IMR-90 (cell line): ENCODE measurements around the gene FOXM1. TPM values are rescaled to one million over a fixed set of nuclear protein-coding genes. Genes with fewer than 3 reads are reported as not detected.
"Not testable (repeated sequence)": the region's sequence is repeated elsewhere in the genome, so short reads cannot be mapped to it uniquely, and the experiment has no call there.

ENCODE experiments used
- ATAC-seq: fragments of 200-7000 bp; cut with Tn5 transposase; 2 replicates; pipeline ENCODE4 v1.9.1; 2020; ENCODE audit warnings: low read depth, mild to moderate bottlenecking, moderate library complexity
- BruUV-seq: library from RNA; stranded (reverse); fragments of 400-500 nt; replicated peaks from 2 replicates; lab custom pipeline; 2021; lab: Mats Ljungman, UMichigan
- CTCF ChIA-PET: fragments of 300-600 bp; formaldehyde crosslinking; extraction: SDS; loops from one replicate; lab custom pipeline; 2021; ENCODE audit warnings: antibody characterized with exemption; lab: Yijun Ruan, JAX
- POLR2A ChIA-PET: fragments of 300-600 bp; sonication (Branson Sonifier 250); formaldehyde crosslinking; loops from one replicate; lab custom pipeline; 2022; ENCODE audit warnings: antibody characterized with exemption; ENCODE audit not compliant: unreplicated experiment; lab: Charles Lee
- DNase-seq: peaks from one replicate; pipeline ENCODE4 v3.0.0; 2013
- H2AFZ ChIP-seq: replicated peaks from 2 replicates; pipeline ENCODE3; 2013; ENCODE audit warnings: low read length, mild to moderate bottlenecking; ENCODE audit not compliant: poor library complexity
- H2AK5ac ChIP-seq: 2 replicates; pipeline ENCODE4 v1.6.1; 2013; ENCODE audit warnings: low read depth, low read length, inconsistent platforms
- H2AK9ac ChIP-seq: replicated peaks from 2 replicates; pipeline ENCODE3; 2013; ENCODE audit warnings: mild to moderate bottlenecking, low read depth, low read length, moderate library complexity; ENCODE audit not compliant: poor library complexity
- H2BK120ac ChIP-seq: 2 replicates; pipeline ENCODE4 v1.6.1; 2013; ENCODE audit warnings: low read depth, low read length, inconsistent platforms
- H2BK15ac ChIP-seq: 3 replicates; pipeline ENCODE4 v1.6.1; 2013; ENCODE audit warnings: low read depth, low read length, inconsistent platforms
- H2BK20ac ChIP-seq: 2 replicates; pipeline ENCODE4 v1.6.1; 2013; ENCODE audit warnings: low read depth, mild to moderate bottlenecking, inconsistent platforms, low read length, moderate library complexity
- H2BK5ac ChIP-seq: 2 replicates; pipeline ENCODE4 v1.6.1; 2013; ENCODE audit warnings: mild to moderate bottlenecking, low read depth, low read length, inconsistent platforms; ENCODE audit not compliant: poor library complexity, severe bottlenecking
- H3K14ac ChIP-seq: replicated peaks from 2 replicates; pipeline ENCODE4 v1.6.1; 2013; ENCODE audit warnings: low read depth, low read length, inconsistent platforms
- H3K18ac ChIP-seq: 2 replicates; pipeline ENCODE4 v1.6.1; 2013; ENCODE audit warnings: low read depth, low read length, control low read depth
- H3K23ac ChIP-seq: 2 replicates; pipeline ENCODE4 v1.6.1; 2013; ENCODE audit warnings: low read depth, low read length, inconsistent platforms
- H3K27ac ChIP-seq: 2 replicates; pipeline ENCODE4 v1.5.1; 2013; ENCODE audit warnings: mild to moderate bottlenecking, control low read depth, low read length; ENCODE audit not compliant: insufficient read depth
- H3K27me3 ChIP-seq: 2 replicates; pipeline ENCODE4 v1.6.1; 2013; ENCODE audit warnings: low read length; ENCODE audit not compliant: control insufficient read depth, insufficient read depth
- H3K36me3 ChIP-seq: 2 replicates; pipeline ENCODE4 v1.6.1; 2013; ENCODE audit warnings: low read length, mixed read lengths; ENCODE audit not compliant: control insufficient read depth, insufficient read depth
- H3K4ac ChIP-seq: 2 replicates; pipeline ENCODE4 v1.6.1; 2013; ENCODE audit warnings: low read depth, low read length, inconsistent platforms
- H3K4me1 ChIP-seq: 2 replicates; pipeline ENCODE4 v1.6.1; 2013; ENCODE audit warnings: low read length, mixed read lengths; ENCODE audit not compliant: control insufficient read depth, insufficient read depth
- H3K4me2 ChIP-seq: 2 replicates; pipeline ENCODE4 v1.6.1; 2013; ENCODE audit warnings: low read depth, mild to moderate bottlenecking, control low read depth, low read length, moderate library complexity
- H3K4me3 ChIP-seq: 2 replicates; pipeline ENCODE4 v1.5.1; 2013; ENCODE audit warnings: low read depth, mild to moderate bottlenecking, control low read depth, low read length, moderate library complexity; ENCODE audit not compliant: insufficient read depth
- H3K56ac ChIP-seq: 2 replicates; pipeline ENCODE4 v1.6.1; 2013; ENCODE audit warnings: low read length, inconsistent platforms; ENCODE audit not compliant: insufficient read depth; ENCODE audit errors: extremely low read depth
- H3K79me1 ChIP-seq, 2 experiments: 2 replicates each; pipeline ENCODE4 v1.6.1; 2013; ENCODE audit warnings: low read length in 2 of 2, inconsistent platforms in 1 of 2, low read depth in 1 of 2
- H3K9ac ChIP-seq: 2 replicates; pipeline ENCODE4 v1.6.1; 2013; ENCODE audit warnings: low read depth, low read length, control low read depth
- H3K9me1 ChIP-seq: 2 replicates; pipeline ENCODE4 v1.6.1; 2013; ENCODE audit warnings: low read length, inconsistent platforms; ENCODE audit not compliant: insufficient read depth
- H3K9me3 ChIP-seq: 2 replicates; pipeline ENCODE4 v1.6.1; 2013; ENCODE audit warnings: low read length; ENCODE audit not compliant: control insufficient read depth, insufficient read depth
- H4K20me1 ChIP-seq: 2 replicates; pipeline ENCODE4 v1.6.1; 2013; ENCODE audit warnings: low read length, inconsistent platforms; ENCODE audit not compliant: insufficient read depth
- H4K5ac ChIP-seq: 2 replicates; pipeline ENCODE4 v1.6.1; 2013; ENCODE audit warnings: mild to moderate bottlenecking, low read depth, low read length, control low read depth
- H4K8ac ChIP-seq, 2 experiments: 2 replicates each; pipeline ENCODE4 v1.6.1; 2013; ENCODE audit warnings: low read depth in 2 of 2, low read length in 2 of 2, control low read depth in 1 of 2, inconsistent platforms in 1 of 2
- H4K91ac ChIP-seq: 2 replicates; pipeline ENCODE4 v1.6.1; 2013; ENCODE audit warnings: low read depth, low read length, inconsistent platforms; ENCODE audit not compliant: insufficient read depth
- MAFK ChIP-seq: IDR thresholded peaks from 2 replicates; pipeline ENCODE4 v1.6.1; 2012; ENCODE audit warnings: low read depth, low read length, improper control_type of control experiment
- WGBS, 2 experiments: methylation state at CpG; one replicate each; pipeline versions ENCODE4 v1.1.5 to v1.1.7; 2013; ENCODE audit warnings: missing lambda C conversion rate in 2 of 2; ENCODE audit not compliant: insufficient read length in 1 of 2; ENCODE audit errors: extremely low coverage in 2 of 2; 5-methylcytosine and 5-hydroxymethylcytosine counted together
- dilution Hi-C: fragments of 300-500 bp; cut with HindIII; formaldehyde crosslinking; loops from one replicate; pipeline ENCODE4 v1.14.3; 2018; ENCODE audit warnings: low sequenced_read_pairs; ENCODE audit not compliant: unreplicated experiment
- in situ Hi-C: fragments of 300-500 bp; cut with MboI; formaldehyde crosslinking; loops from 3 replicates; pipeline ENCODE4 v1.14.3; 2019; ENCODE audit warnings: low sequenced_read_pairs, inconsistent platforms, mixed read lengths
- intact Hi-C: fragments of 100-400 bp; cut with micrococcal nuclease; formaldehyde crosslinking; loops from 2 replicates; pipeline ENCODE4 v1.10.0; 2022
- polyA plus RNA-seq, 3 experiments: library from polyadenylated mRNA; depleted of rRNA; stranded (reverse); fragments of >200 nt; gene quantifications; 2 replicates each; pipeline ENCODE4 v1.2.3, GENCODE V29; 2012; ENCODE audit warnings: low replicate concordance in 1 of 3
- total RNA-seq: library from RNA; depleted of rRNA; stranded (reverse); fragments of >200 nt; gene quantifications from 2 replicates; pipeline ENCODE4 v1.2.3, GENCODE V29; 2012

The FOXM1 gene
- total and polyA plus RNA-seq, 2 of the 4 experiments (the other 2 are of a cell fraction): 14.9 to 29.3 TPM

DNA sequence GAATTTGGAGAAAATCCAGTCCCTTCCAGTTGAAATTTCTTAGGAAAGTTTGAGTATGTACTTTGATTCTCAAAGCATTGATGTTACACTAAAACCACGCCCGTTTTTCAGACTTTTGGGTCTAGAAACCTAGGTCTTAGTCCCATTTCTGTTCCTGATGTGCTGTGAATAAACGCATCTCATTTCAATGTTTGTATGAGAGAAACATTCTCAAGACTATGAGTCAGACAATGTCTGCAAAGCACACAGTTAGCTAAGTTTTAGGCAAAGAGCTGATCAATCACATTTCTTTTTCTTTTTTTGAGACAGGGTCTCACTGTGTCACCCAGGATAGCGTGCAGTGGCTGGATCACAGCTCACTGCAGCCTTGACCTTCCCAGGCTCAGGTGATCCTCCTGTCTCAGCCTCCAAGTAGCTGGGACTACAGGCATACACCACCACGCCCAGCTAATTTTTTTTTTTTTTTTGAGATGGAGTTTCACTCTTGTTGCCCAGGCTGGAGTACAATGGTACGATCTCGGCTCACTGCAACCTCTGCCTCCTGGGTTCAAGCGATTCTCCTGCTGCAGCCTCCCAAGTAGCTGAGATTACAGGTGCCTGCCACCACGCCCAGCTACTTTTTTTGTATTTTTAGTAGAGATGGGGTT is 7.9 kb downstream of the FOXM1 start:
- H3K9ac ChIP-seq, intact Hi-C loops, H4K20me1 ChIP-seq, BruUV-seq, H3K4me3 ChIP-seq, dilution Hi-C loops, H2AK9ac ChIP-seq, H2BK15ac ChIP-seq, H3K18ac ChIP-seq, H3K4me1 ChIP-seq, H3K9me3 ChIP-seq, in situ Hi-C loops, H3K23ac ChIP-seq, H3K27me3 ChIP-seq, POLR2A ChIA-PET: not testable (repeated sequence)
- Histone ChIP-seq H3K36me3 (peaks cover 22% of the 10 kb centered on the region), H2BK120ac (peak overlapping the region; percentile 92), H3K27ac (peak overlapping the region; percentile 60; the same call in 1 of the 2 replicates), H2AK5ac (peak overlapping the region; percentile 83; the same call in 1 of the 2 replicates), H3K4me2 (peak overlapping the region; percentile 72), H3K9me1 (peaks cover 10% of the 10 kb centered on the region), H2BK20ac (peak overlapping the region; percentile 88), H3K4ac (peak overlapping the region; percentile 93), H4K91ac (peak overlapping the region; percentile 85), H4K8ac (peak overlapping the region in 1 of 2 experiments; percentile 83; a peak in 1 of 4 replicates), H2BK5ac (peak overlapping the region; percentile 62), H4K5ac (peak overlapping the region; percentile 59; the same call in 1 of the 2 replicates), H3K14ac (0 out of 2 replicates have a peak overlapping the region, but pooled peaks have one; percentile 84), H2AFZ (peak overlapping the region; percentile 87), H3K56ac (peak overlapping the region; percentile 49; the same call in 1 of the 2 replicates), H3K79me1 (peaks cover 16 to 56% of the 10 kb centered on the region in 2 experiments)
- CTCF ChIA-PET: interaction anchor here (0.8 kb wide), 2 partner anchors 15 to 1062 kb away, joined by 4 read pairs; no protein-coding TSS in a partner anchor
- ATAC-seq: peak; percentile 98
- DNase-seq: peak; percentile 73
- peak; percentile 43 for TF ChIP-seq MAFK
- WGBS, 2 experiments: no CpG with 5 or more reads among the region's 9 CpGs
